GM23338 (cell line): ENCODE results near the gene KDM4C. TPM values are rescaled to one million over a fixed set of nuclear protein-coding genes. Genes with fewer than 3 reads are reported as not detected.

Experiments used
- ATAC-seq: fragments of 200-7000 bp; cut with Tn5 transposase; 3 replicates; pipeline ENCODE4 v1.9.1; 2020
- DNase-seq: peaks from one replicate; pipeline ENCODE4 v3.0.0-alpha.2; 2015; ENCODE audit warnings: low spot score
- H2AFZ ChIP-seq: fragments of 200-600 bp; sonication (generic); 2 replicates; pipeline ENCODE4 v1.8.0; 2016; ENCODE audit warnings: antibody characterized with exemption, mild to moderate bottlenecking, moderate library complexity
- H3F3A ChIP-seq: fragments of 200-600 bp; sonication (generic); replicated peaks from 2 replicates; pipeline ENCODE4 v1.8.0; 2017; ENCODE audit warnings: antibody characterized with exemption, mixed run types, low read depth
- H3K27ac ChIP-seq: fragments of 200-600 bp; sonication (generic); 2 replicates; pipeline ENCODE4 v1.6.1; 2016; ENCODE audit warnings: low read depth
- H3K27me3 ChIP-seq: fragments of 200-600 bp; sonication (generic); 2 replicates; pipeline ENCODE4 v1.8.0; 2016; ENCODE audit warnings: mild to moderate bottlenecking, mixed run types, moderate library complexity; ENCODE audit not compliant: insufficient read depth
- H3K36me3 ChIP-seq: fragments of 200-600 bp; sonication (generic); 2 replicates; pipeline ENCODE4 v1.8.0; 2016; ENCODE audit warnings: mild to moderate bottlenecking; ENCODE audit not compliant: insufficient read depth
- H3K4me1 ChIP-seq: fragments of 200-600 bp; sonication (generic); 2 replicates; pipeline ENCODE4 v1.8.0; 2016; ENCODE audit warnings: mild to moderate bottlenecking, moderate library complexity; ENCODE audit not compliant: insufficient read depth
- H3K4me2 ChIP-seq: fragments of 200-600 bp; sonication (generic); 2 replicates; pipeline ENCODE4 v1.7.1; 2017; ENCODE audit warnings: mixed run types
- H3K4me3 ChIP-seq: fragments of 200-600 bp; sonication (generic); 2 replicates; pipeline ENCODE4 v1.6.1; 2016; ENCODE audit warnings: mixed run types
- H3K79me2 ChIP-seq: fragments of 200-600 bp; sonication (generic); replicated peaks from 2 replicates; pipeline ENCODE4 v1.8.0; 2017; ENCODE audit warnings: mild to moderate bottlenecking; ENCODE audit not compliant: insufficient read depth
- H3K9me2 ChIP-seq: fragments of 200-600 bp; sonication (generic); 2 replicates; pipeline ENCODE4 v1.8.0; 2017; ENCODE audit not compliant: insufficient read depth
- H4K20me1 ChIP-seq: fragments of 200-600 bp; sonication (generic); replicated peaks from 2 replicates; pipeline ENCODE4 v1.8.0; 2017; ENCODE audit warnings: mild to moderate bottlenecking; ENCODE audit not compliant: insufficient read depth
- H3K27ac Mint-ChIP-seq: 2 replicates; pipeline ENCODE4 v1.8.0; 2020; ENCODE audit warnings: inconsistent platforms, mild to moderate bottlenecking, moderate library complexity, mixed read lengths
- H3K27me3 Mint-ChIP-seq: 3 replicates; pipeline ENCODE4 v1.8.0; 2022; ENCODE audit warnings: low read depth, mild to moderate bottlenecking, moderate library complexity, mixed read lengths, inconsistent platforms; ENCODE audit not compliant: insufficient read depth, poor library complexity
- H3K36me3 Mint-ChIP-seq: 3 replicates; pipeline ENCODE4 v1.8.0; 2021; ENCODE audit warnings: low read depth, mild to moderate bottlenecking, inconsistent platforms, moderate library complexity, mixed read lengths
- H3K4me1 Mint-ChIP-seq: 3 replicates; pipeline ENCODE4 v1.8.0; 2020; ENCODE audit warnings: mild to moderate bottlenecking, inconsistent platforms, mixed read lengths
- H3K4me3 Mint-ChIP-seq: 3 replicates; pipeline ENCODE4 v1.8.0; 2021; ENCODE audit warnings: moderate library complexity, mild to moderate bottlenecking, inconsistent platforms, mixed read lengths
- H3K9me3 Mint-ChIP-seq: 3 replicates; pipeline ENCODE4 v1.8.0; 2020; ENCODE audit warnings: moderate library complexity, mild to moderate bottlenecking, inconsistent platforms, mixed read lengths
- EZH2 ChIP-seq: fragments of 200-600 bp; sonication (generic); IDR thresholded peaks from one replicate; pipeline ENCODE4 v1.8.0; 2017; ENCODE audit warnings: antibody characterized with exemption, mild to moderate bottlenecking, low read depth; ENCODE audit not compliant: unreplicated experiment
- NANOG ChIP-seq: IDR thresholded peaks from 2 replicates; pipeline ENCODE4 v1.6.1; 2016; ENCODE audit warnings: antibody characterized with exemption, borderline replicate concordance
- ZNF114 ChIP-seq: fragments of 250-450 bp; sonication (Bioruptor Pico); IDR thresholded peaks from 2 replicates; pipeline ENCODE4 v1.5.0; 2020; ENCODE audit warnings: mild to moderate bottlenecking, moderate library complexity
- ZNF331 ChIP-seq: fragments of 250-450 bp; sonication (Bioruptor Pico); IDR thresholded peaks from 2 replicates; pipeline ENCODE4 v1.5.0; 2020; ENCODE audit warnings: low read depth, mild to moderate bottlenecking, moderate library complexity
- polyA plus RNA-seq: library from polyadenylated mRNA; unstranded; fragments of >200 nt; fragmentation: Nextera tagmentation; extraction: Ambion mirVana; gene quantifications from 2 replicates; pipeline ENCODE4 v1.2.1, GENCODE V29; 2016
- total RNA-seq: library from RNA; depleted of rRNA; stranded (reverse); fragments of >200 nt; shearing (Covaris generic); gene quantifications from 2 replicates; pipeline ENCODE4 v1.2.3, GENCODE V29; 2014
- TF ChIP-seq, protein P1 (sequence below): fragments of 250-450 bp; sonication (Bioruptor Pico); IDR thresholded peaks from 2 replicates; pipeline ENCODE4 v1.5.0; 2020; ENCODE audit warnings: mild to moderate bottlenecking, moderate library complexity
- TF ChIP-seq, protein P2 (sequence below), 2 experiments: fragments of 200-600 bp in 1 of 2; sonication (generic) in 1 of 2; conservative IDR thresholded peaks; 2 replicates each; pipeline versions ENCODE4 v1.5.1 to v1.6.1; 2016 to 2017; ENCODE audit warnings: antibody characterized with exemption in 2 of 2, low read depth in 2 of 2, mild to moderate bottlenecking in 2 of 2, moderate library complexity in 1 of 2
- TF ChIP-seq, protein P3 (sequence below): IDR thresholded peaks from 2 replicates; pipeline ENCODE4 v1.6.1; 2016; ENCODE audit warnings: antibody characterized with exemption
- TF ChIP-seq, protein P4 (sequence below): IDR thresholded peaks from one replicate; pipeline ENCODE4 v1.6.1; 2018; ENCODE audit warnings: antibody characterized with exemption; ENCODE audit not compliant: unreplicated experiment

Gene KDM4C
- total and polyA plus RNA-seq, 2 experiments from 2014 or later = 12.0 to 43.8 TPM

DNA sequence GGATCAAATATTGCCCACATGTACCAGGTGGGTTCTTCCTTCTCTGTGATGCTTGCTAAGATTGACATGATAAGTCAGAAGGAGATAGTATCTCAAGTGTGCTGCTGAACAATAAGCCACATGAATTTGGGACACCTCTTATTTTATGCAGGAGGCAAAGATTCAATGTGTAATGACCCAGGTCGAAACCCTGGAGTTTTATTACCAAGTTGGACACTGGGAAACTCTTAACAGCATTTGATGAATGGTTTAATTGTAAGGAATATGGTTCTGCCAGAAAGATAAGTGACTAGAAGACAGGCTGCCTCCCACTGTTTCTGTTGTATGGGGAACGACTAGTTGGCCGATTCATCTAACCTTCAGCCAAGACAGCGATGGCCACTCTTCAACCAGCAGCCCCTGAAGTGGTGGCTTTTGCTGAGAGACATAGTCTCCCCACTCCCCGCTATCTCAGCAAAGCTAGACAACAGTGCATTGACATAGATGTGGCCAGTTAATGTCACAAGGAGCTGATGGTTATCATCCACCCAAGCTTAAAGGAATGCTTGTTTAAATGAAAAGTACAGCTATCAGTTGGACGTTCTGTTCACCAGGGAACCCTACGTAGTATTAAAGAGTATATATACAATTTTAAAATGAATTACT lies 407.7 kb downstream of the KDM4C start (continued):
- TF ChIP-seq, protein P1, sequence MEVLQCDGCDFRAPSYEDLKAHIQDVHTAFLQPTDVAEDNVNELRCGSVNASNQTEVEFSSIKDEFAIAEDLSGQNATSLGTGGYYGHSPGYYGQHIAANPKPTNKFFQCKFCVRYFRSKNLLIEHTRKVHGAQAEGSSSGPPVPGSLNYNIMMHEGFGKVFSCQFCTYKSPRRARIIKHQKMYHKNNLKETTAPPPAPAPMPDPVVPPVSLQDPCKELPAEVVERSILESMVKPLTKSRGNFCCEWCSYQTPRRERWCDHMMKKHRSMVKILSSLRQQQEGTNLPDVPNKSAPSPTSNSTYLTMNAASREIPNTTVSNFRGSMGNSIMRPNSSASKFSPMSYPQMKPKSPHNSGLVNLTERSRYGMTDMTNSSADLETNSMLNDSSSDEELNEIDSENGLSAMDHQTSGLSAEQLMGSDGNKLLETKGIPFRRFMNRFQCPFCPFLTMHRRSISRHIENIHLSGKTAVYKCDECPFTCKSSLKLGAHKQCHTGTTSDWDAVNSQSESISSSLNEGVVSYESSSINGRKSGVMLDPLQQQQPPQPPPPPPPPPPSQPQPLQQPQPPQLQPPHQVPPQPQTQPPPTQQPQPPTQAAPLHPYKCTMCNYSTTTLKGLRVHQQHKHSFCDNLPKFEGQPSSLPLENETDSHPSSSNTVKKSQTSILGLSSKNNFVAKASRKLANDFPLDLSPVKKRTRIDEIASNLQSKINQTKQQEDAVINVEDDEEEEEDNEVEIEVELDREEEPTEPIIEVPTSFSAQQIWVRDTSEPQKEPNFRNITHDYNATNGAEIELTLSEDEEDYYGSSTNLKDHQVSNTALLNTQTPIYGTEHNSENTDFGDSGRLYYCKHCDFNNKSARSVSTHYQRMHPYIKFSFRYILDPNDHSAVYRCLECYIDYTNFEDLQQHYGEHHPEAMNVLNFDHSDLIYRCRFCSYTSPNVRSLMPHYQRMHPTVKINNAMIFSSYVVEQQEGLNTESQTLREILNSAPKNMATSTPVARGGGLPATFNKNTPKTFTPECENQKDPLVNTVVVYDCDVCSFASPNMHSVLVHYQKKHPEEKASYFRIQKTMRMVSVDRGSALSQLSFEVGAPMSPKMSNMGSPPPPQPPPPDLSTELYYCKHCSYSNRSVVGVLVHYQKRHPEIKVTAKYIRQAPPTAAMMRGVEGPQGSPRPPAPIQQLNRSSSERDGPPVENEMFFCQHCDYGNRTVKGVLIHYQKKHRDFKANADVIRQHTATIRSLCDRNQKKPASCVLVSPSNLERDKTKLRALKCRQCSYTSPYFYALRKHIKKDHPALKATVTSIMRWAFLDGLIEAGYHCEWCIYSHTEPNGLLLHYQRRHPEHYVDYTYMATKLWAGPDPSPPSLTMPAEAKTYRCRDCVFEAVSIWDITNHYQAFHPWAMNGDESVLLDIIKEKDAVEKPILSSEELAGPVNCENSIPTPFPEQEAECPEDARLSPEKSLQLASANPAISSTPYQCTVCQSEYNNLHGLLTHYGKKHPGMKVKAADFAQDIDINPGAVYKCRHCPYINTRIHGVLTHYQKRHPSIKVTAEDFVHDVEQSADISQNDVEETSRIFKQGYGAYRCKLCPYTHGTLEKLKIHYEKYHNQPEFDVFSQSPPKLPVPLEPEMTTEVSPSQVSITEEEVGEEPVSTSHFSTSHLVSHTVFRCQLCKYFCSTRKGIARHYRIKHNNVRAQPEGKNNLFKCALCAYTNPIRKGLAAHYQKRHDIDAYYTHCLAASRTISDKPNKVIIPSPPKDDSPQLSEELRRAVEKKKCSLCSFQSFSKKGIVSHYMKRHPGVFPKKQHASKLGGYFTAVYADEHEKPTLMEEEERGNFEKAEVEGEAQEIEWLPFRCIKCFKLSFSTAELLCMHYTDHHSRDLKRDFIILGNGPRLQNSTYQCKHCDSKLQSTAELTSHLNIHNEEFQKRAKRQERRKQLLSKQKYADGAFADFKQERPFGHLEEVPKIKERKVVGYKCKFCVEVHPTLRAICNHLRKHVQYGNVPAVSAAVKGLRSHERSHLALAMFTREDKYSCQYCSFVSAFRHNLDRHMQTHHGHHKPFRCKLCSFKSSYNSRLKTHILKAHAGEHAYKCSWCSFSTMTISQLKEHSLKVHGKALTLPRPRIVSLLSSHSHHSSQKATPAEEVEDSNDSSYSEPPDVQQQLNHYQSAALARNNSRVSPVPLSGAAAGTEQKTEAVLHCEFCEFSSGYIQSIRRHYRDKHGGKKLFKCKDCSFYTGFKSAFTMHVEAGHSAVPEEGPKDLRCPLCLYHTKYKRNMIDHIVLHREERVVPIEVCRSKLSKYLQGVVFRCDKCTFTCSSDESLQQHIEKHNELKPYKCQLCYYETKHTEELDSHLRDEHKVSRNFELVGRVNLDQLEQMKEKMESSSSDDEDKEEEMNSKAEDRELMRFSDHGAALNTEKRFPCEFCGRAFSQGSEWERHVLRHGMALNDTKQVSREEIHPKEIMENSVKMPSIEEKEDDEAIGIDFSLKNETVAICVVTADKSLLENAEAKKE (CRISPR knock-in tag) = no peak
- TF ChIP-seq ZNF114 (CRISPR knock-in tag) (no peak), ZNF331 (CRISPR knock-in tag) (no peak), EZH2 (no peak)

DNA sequence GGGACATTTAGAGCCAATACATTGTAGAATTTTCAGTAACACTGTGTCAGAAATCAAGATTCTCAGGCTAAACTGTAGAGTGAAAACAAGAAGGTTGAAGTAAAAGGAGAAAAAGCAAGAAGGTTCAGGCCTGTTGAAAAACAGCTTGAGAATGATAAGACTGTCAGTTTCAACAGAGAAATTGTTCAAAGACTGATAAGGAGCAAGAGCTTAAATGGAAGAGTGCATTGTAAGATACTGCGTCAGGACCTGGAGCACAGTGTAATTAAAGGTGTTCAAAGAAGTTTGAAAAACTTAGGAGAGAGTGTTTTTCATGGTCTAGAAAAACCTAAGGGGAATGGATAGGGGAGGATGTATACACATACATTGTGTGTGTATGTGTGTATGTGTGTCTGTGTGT lies 408.3 kb downstream of the KDM4C start:
- Mint-ChIP-seq H3K9me3 (no peaks in the 10 kb centered on the region), H3K4me1 (peaks cover 11% of the 10 kb centered on the region), H3K36me3 (no peaks in the 10 kb centered on the region; the same call in 2 of the 3 replicates), H3K27ac (no peak overlapping the region), H3K27me3 (no peaks in the 10 kb centered on the region), H3K4me3 (no peak overlapping the region)
- TF ChIP-seq NANOG (no peak), EZH2 (no peak)
- TF ChIP-seq, protein P2, sequence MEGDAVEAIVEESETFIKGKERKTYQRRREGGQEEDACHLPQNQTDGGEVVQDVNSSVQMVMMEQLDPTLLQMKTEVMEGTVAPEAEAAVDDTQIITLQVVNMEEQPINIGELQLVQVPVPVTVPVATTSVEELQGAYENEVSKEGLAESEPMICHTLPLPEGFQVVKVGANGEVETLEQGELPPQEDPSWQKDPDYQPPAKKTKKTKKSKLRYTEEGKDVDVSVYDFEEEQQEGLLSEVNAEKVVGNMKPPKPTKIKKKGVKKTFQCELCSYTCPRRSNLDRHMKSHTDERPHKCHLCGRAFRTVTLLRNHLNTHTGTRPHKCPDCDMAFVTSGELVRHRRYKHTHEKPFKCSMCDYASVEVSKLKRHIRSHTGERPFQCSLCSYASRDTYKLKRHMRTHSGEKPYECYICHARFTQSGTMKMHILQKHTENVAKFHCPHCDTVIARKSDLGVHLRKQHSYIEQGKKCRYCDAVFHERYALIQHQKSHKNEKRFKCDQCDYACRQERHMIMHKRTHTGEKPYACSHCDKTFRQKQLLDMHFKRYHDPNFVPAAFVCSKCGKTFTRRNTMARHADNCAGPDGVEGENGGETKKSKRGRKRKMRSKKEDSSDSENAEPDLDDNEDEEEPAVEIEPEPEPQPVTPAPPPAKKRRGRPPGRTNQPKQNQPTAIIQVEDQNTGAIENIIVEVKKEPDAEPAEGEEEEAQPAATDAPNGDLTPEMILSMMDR (conservative IDR thresholded peaks at IDR 0.05; ENCODE audit: low read depth in 2 of 2) = no peak
- TF ChIP-seq, protein P3, sequence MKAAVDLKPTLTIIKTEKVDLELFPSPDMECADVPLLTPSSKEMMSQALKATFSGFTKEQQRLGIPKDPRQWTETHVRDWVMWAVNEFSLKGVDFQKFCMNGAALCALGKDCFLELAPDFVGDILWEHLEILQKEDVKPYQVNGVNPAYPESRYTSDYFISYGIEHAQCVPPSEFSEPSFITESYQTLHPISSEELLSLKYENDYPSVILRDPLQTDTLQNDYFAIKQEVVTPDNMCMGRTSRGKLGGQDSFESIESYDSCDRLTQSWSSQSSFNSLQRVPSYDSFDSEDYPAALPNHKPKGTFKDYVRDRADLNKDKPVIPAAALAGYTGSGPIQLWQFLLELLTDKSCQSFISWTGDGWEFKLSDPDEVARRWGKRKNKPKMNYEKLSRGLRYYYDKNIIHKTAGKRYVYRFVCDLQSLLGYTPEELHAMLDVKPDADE = no peak
- TF ChIP-seq, protein P4, sequence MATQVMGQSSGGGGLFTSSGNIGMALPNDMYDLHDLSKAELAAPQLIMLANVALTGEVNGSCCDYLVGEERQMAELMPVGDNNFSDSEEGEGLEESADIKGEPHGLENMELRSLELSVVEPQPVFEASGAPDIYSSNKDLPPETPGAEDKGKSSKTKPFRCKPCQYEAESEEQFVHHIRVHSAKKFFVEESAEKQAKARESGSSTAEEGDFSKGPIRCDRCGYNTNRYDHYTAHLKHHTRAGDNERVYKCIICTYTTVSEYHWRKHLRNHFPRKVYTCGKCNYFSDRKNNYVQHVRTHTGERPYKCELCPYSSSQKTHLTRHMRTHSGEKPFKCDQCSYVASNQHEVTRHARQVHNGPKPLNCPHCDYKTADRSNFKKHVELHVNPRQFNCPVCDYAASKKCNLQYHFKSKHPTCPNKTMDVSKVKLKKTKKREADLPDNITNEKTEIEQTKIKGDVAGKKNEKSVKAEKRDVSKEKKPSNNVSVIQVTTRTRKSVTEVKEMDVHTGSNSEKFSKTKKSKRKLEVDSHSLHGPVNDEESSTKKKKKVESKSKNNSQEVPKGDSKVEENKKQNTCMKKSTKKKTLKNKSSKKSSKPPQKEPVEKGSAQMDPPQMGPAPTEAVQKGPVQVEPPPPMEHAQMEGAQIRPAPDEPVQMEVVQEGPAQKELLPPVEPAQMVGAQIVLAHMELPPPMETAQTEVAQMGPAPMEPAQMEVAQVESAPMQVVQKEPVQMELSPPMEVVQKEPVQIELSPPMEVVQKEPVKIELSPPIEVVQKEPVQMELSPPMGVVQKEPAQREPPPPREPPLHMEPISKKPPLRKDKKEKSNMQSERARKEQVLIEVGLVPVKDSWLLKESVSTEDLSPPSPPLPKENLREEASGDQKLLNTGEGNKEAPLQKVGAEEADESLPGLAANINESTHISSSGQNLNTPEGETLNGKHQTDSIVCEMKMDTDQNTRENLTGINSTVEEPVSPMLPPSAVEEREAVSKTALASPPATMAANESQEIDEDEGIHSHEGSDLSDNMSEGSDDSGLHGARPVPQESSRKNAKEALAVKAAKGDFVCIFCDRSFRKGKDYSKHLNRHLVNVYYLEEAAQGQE = no peak
- H3K9me2 ChIP-seq = no peaks in the 10 kb centered on the region
- H2AFZ ChIP-seq = no peak overlapping the region
- no peak overlapping the region for H3K27ac ChIP-seq
- H3K27me3 ChIP-seq = no peaks in the 10 kb centered on the region
- H4K20me1 ChIP-seq = no peaks in the 10 kb centered on the region
- H3K36me3 ChIP-seq = no peaks in the 10 kb centered on the region
- peaks cover 3% of the 10 kb centered on the region; the same call in 1 of the 2 replicates for H3F3A ChIP-seq
- H3K4me1 ChIP-seq = peaks cover 9% of the 10 kb centered on the region
- H3K4me2 ChIP-seq = no peak overlapping the region
- no peak for ATAC-seq
- H3K4me3 ChIP-seq = no peak overlapping the region
- H3K79me2 ChIP-seq = no peaks in the 10 kb centered on the region
- DNase-seq = no peak
